ENCODE results near the gene ACYP1. TPM values are rescaled to one million over a fixed set of nuclear protein-coding genes. Genes with fewer than 3 reads are reported as not detected.

Gene ACYP1
- total RNA-seq, 1 experiment from 2014 or later, result 23.5 TPM

- Histone ChIP-seq H4K20me1 (ENCODE audit: low read length) (no peaks in the 10 kb centered on the region), H3K4me3 (ENCODE audit: low read length) (no peak overlapping the region), H3K36me3 (ENCODE audit: low read depth, low read length) (peaks cover 10% of the 10 kb centered on the region; the same call in 1 of the 2 replicates), H3K4me2 (ENCODE audit: low read length) (no peak overlapping the region), H3K79me2 (ENCODE audit: low read length) (peaks cover 24% of the 10 kb centered on the region), H3K9ac (ENCODE audit: low read length) (no peak overlapping the region), H3K4me1 (ENCODE audit: insufficient read depth, low read length) (peaks cover 11% of the 10 kb centered on the region), H3F3A (ENCODE audit: low read length, unreplicated experiment) (no peaks in the 10 kb centered on the region), H3K9me2 (replicated peaks; ENCODE audit: low read length) (no peaks in the 10 kb centered on the region), H2AFZ (ENCODE audit: low read length) (no peak overlapping the region), H3K27ac (ENCODE audit: low read length) (no peak overlapping the region), H3K9me3 (ENCODE audit: low read length) (no peaks in the 10 kb centered on the region), H3K27me3 (ENCODE audit: low read length) (no peaks in the 10 kb centered on the region)
- ChIA-PET CTCF (no interaction called here), POLR2A (ENCODE audit: unreplicated experiment) (no interaction called here)
- TF ChIP-seq EZH2 (IDR thresholded peaks at IDR 0.05; ENCODE audit: low read length, unreplicated experiment) (no peak), CTCF (conservative IDR thresholded peaks at IDR 0.05; ENCODE audit: low read depth, low read length) (no peak), EZH2phosphoT487 (IDR thresholded peaks at IDR 0.05; ENCODE audit: borderline replicate concordance, low read length) (no peak)
- no peak for ATAC-seq
- no TSS peak for BruUV-seq (replicated peaks)
- no peak for DNase-seq
- intact Hi-C loops (cut with micrococcal nuclease), result no loop called here
Measured at GRCh38 chr14:75053396-75054291, 10.2 kb downstream of the ACYP1 start.

- H3K4me1 ChIP-seq (ENCODE audit: insufficient read depth, low read length), result peaks cover 21% of the 10 kb centered on the region
- CTCF ChIA-PET, result no interaction called here
- intact Hi-C loops (cut with micrococcal nuclease), result no loop called here
- H3K9me2 ChIP-seq (replicated peaks; ENCODE audit: low read length), result no peaks in the 10 kb centered on the region
- TF ChIP-seq EZH2phosphoT487 (IDR thresholded peaks at IDR 0.05; ENCODE audit: borderline replicate concordance, low read length) (no peak), EZH2 (IDR thresholded peaks at IDR 0.05; ENCODE audit: low read length, unreplicated experiment) (no peak), CTCF (conservative IDR thresholded peaks at IDR 0.05; ENCODE audit: low read depth, low read length) (no peak)
- DNase-seq, result no peak
- POLR2A ChIA-PET (ENCODE audit: unreplicated experiment), result no interaction called here
- peaks cover 14% of the 10 kb centered on the region; the same call in 1 of the 2 replicates for H3K36me3 ChIP-seq (ENCODE audit: low read depth, low read length)
- H2AFZ ChIP-seq (ENCODE audit: low read length), result peak overlapping the region; percentile 82
- H3K79me2 ChIP-seq (ENCODE audit: low read length), result peaks cover 28% of the 10 kb centered on the region
- no peaks in the 10 kb centered on the region for H4K20me1 ChIP-seq (ENCODE audit: low read length)
- TSS peak; percentile 10 for BruUV-seq (replicated peaks)
- H3K4me3 ChIP-seq (ENCODE audit: low read length), result peak overlapping the region; percentile 73
- H3K4me2 ChIP-seq (ENCODE audit: low read length), result peak overlapping the region; percentile 95
- H3K9me3 ChIP-seq (ENCODE audit: low read length), result no peaks in the 10 kb centered on the region
- no peak for ATAC-seq
- H3K9ac ChIP-seq (ENCODE audit: low read length), result peak overlapping the region; percentile 88
- no peak overlapping the region for H3K27ac ChIP-seq (ENCODE audit: low read length)
- no peaks in the 10 kb centered on the region for H3K27me3 ChIP-seq (ENCODE audit: low read length)
- H3F3A ChIP-seq (ENCODE audit: low read length, unreplicated experiment), result no peaks in the 10 kb centered on the region
Measured at GRCh38 chr14:75051556-75051899, 12.3 kb downstream of the ACYP1 start.
